GM12891 (cell line): Measurements from ENCODE around the gene TPBG.

ENCODE experiments used
- PAX5 ChIP-seq: IDR thresholded peaks from 2 replicates; pipeline ENCODE4 v1.6.1; 2011; ENCODE audit warnings: low read length, moderate library complexity, mild to moderate bottlenecking; ENCODE audit not compliant: insufficient read depth, severe bottlenecking
- POLR2A ChIP-seq: IDR thresholded peaks from 2 replicates; pipeline ENCODE4 v1.6.1; 2011; ENCODE audit warnings: low read depth, low read length, control low read depth
- SPI1 ChIP-seq: IDR thresholded peaks from 2 replicates; pipeline ENCODE4 v1.6.1; 2011; ENCODE audit warnings: low read depth, low read length, control low read depth

DNA sequence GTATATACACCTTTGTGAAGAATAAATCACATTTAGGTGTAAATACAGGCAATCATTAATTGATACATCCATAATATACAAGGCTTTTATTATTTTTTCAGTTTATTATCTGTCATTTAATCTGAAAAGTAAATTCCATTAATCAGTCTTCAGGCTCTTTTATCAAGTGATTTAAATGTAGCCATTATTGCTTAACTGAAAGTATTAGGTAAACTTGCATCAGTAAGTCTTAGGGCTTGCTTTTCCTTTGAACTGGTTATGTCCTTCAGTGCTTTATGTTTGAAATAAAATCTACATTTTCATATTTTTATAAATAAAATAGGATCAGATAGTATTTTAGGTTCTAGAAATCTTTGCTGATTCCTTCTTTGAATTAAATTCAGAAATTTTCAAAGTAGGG, 4.1 kb downstream of the TPBG start:
- TF ChIP-seq POLR2A (no peak), SPI1 (no peak), PAX5 (no peak)
